RKO (cell line): ENCODE results near the gene LRRK1.
"Not testable (repeated sequence)": the region's sequence is repeated elsewhere in the genome, so short reads cannot be mapped to it uniquely, and the experiment has no call there.

ENCODE experiments used
- DNase-seq: peaks from one replicate; pipeline ENCODE4 v3.0.0-alpha.2; 2016; ENCODE audit warnings: low spot score

LRRK1 gene

DNA sequence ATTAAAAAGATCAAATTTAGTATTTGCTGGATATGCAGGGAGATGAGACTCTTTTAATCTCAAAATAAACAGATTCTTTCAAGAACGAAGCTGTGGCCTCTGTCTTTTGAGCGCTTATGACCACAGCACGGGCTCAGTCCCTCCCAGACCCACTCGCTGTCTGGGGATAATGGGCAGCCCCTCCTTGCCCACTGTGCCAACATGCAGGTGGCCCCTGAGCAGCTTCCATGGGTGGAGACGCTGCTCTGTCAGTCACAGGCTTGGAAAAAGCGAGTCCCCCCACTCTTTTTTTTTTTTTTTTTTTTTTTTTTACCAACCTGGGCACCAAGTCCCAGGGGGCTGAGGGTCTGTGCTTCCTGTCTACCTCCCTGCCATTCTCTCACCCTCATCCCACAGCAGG is 150.9 kb downstream of the LRRK1 start:
- DNase-seq, result no peak

DNA sequence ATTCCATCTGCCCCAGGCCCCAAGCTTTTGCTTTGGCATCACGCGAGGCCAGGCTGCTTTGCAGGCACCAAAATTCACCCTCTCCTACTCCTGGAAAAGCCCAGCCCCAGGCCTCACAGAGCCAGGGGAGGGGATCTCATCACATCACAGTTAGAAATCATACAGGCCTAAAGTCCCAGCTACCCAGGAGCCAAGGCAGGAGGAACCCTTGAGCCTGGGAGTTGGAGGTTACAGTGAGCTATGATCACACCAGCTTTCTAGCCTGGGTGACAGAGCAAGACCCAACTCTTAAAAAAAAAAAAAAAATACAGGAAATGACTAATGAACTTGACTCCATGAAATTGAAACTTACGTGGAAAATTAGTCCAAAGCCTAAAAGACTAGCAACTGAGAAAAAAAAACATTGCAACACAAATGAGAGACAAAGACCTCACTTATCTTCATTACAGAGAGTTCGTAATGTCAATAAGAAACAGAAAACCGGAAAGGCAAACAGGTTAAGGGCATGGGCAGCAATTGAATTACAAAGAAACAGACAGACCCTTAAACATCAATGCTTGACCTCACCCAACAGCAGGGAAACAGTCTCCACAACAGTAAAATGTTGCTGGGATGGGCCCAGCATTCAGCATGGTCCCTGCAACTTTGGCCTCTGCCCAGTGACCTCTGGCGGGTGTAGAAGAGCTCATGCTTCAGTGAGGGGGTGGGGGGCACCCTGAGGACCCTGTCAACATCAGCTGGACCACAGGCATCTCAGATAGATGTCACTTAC is 151.5 kb downstream of the LRRK1 start:
- DNase-seq, result peak; percentile 45

DNA sequence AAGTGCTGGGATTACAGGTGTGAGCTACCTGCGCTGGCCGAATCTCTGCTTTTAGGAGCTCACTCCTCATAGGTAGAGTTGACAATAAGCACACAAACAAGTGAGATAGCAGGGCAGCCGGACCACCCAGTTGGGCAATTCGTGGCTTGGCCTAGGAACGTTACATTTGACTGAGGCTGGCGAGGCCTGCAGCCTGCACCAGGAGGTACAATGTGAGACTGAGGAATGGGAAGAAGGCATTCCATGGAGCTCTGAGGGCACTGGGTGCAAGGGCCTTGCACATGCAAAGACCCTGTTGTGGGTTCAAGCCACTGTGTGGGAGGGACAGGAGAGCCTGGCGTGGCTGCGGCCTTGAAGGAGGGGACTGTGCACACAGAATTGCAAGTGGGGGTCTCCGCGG is 152.5 kb downstream of the LRRK1 start:
- DNase-seq, result no peak

DNA sequence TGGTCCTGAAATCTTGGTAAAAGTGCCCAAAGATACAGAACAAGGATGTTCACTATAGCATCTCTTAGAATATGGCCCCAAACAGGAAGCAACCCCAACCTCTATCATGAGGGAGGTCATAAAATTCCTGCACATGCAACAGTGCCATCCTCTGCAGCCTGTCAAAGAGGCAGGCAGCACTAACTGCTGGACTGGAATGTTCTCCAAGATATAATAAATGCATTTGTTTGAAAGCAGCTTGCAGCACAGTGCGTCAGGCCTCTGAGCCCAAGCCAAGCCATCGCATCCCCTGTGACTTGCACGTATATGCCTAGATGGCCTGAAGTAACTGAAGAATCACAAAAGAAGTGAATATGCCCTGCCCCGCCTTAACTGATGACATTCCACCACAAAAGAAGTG is 153.1 kb downstream of the LRRK1 start:
- not testable (repeated sequence) for DNase-seq

DNA sequence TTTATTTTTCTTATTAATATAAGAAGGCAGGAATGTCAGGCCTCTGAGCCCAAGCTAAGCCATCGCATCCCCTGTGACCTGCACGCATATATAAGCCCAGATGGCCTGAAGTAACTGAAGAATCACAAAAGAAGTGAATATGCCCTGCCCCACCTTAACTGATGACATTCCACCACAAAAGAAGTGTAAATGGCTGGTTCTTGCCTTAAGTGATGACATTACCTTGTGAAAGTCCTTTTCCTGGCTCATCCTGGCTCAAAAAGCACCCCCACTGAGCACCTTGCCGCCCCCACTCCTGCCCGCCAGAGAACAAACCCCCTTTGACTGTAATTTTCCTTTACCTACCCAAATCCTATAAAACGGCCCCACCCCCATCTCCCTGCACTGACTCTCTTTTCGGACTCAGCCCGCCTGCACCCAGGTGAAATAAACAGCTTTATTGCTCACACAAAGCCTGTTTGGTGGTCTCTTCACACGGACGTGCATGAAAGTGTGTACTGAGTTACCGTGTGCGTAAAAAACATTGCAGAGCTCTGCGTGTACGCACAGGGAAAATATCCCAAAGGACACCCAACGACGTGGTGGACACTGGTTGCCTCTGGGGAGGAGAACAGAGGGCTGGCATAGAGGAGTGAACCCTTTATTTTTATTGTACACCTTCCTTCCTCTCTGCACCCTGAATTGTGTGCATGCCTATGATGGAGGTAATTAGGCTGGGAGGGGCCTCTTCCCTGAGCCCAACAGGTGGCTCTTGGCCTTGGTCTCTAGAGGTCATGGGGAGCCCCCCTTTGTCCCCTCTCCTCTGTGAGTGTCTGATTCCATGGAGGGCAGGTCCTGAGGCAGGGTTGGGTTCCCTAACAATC is 158.9 kb downstream of the LRRK1 start:
- not testable (repeated sequence) for DNase-seq

DNA sequence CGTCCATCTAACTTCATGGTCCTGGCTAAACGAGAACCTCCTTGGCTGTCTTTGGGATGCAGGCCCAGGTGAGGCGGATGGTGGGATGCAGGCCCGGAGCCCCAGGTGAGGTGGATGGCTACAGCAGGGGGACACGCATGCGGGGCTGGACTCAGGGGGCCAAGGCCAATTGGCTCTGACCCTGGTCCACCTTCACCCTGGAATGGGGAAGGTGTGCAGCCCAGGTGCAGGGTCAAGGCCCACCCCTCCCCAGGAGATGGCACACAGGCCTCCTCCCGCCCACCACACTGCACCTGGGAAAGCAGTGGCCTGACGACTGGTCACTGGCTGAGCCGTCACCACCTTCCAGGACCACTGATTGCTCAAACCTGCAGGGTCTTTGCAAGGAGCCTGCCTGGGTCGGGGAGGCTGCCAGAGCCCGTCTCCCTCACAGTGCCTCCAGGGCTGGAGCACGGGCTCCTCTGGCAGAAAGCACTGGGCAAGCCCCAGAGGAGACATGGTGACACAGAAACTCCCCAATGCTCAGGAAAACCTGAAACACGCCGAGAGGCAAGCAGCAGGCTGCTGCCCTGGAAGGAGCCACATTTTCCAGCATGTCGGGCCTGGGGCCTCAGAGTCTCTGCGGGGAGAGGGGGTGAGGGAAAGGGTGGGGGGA is 159.6 kb downstream of the LRRK1 start:
- no peak for DNase-seq

DNA sequence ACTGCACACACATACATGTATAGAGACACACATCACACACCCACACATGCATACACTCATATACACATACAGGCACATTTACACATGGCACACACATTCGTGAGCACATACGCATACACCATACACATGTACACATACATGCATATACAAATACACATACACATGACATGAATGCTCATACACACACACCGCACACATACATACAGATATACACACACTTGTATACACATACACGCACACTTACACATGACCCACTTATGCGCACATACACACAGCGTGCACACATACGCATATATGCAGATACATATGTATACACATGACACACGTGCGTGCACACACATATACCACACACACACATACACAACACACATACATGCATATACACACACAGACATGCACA is 162.7 kb downstream of the LRRK1 start:
- DNase-seq, result no peak

DNA sequence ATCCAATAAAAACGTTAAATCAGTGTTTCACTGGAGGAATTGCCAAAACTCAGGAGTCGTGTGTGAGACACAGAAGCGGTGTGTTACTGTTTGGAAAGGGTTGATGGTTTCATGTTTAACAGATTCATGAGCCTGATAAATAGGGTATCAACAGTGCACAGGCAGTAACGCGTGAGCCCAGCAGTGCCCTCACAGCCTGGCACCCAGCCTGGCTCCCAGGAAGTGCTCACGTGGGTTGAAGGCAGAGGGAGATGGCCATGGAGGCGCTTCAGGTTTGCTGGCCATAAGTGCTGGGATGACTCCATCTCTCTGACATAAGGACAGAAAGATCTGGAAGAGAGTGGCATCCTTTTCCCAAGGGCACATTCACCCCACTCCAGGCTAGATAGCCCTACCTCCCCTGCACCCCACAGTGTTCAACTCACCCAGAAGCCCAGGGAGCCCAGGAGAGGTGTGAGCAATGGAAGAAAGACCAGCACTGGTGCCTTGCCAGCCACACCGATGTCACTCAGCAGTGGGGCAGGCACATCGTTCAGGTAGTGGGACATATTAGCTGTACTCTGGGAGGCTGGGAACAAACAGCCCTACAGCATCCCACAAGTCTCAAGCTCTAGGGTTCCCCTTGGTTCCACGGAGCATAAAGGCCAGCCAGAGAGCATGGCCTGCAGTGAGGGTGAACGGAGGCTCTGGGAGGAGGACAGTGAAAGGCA is 164.3 kb downstream of the LRRK1 start:
- DNase-seq, result no peak

DNA sequence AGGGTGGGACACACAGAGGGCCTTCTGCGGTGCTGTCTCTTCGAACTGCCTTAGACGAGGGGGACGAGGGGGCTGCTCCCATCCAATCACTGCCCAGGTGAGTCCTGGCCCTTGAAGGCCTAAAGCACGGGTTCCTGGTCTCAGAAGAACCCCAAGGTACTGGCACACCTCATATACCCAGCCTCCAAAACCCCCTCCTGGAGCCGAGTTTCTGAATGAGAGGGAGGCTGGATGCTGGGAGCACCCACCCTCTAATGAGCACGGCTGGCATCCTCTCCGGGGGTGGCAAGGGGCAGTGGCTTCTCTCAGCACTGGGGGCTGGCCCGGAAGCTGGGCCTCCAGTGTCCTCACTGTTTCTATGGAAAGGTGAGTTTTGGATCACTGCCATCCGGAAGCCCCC is 165.6 kb downstream of the LRRK1 start:
- DNase-seq, result no peak

DNA sequence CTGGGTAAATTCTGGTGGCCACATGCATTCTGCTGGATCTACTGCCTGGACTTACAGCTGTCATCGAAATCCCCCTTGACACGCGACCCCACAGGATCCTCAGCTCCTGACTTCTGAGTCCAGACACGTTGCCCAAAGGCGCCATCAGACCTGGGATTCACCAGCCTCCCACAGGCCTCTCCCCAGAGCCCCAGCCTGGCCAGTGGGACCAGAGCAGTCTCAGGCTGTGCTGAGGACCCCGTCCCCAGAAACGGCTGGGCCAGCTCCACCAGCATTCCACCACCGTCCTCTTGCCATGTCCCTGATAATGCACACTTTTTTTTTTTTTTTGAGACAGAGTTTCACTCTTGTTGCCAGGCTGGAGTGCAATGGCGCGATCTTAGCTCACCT is 166.1 kb downstream of the LRRK1 start:
- no peak for DNase-seq

DNA sequence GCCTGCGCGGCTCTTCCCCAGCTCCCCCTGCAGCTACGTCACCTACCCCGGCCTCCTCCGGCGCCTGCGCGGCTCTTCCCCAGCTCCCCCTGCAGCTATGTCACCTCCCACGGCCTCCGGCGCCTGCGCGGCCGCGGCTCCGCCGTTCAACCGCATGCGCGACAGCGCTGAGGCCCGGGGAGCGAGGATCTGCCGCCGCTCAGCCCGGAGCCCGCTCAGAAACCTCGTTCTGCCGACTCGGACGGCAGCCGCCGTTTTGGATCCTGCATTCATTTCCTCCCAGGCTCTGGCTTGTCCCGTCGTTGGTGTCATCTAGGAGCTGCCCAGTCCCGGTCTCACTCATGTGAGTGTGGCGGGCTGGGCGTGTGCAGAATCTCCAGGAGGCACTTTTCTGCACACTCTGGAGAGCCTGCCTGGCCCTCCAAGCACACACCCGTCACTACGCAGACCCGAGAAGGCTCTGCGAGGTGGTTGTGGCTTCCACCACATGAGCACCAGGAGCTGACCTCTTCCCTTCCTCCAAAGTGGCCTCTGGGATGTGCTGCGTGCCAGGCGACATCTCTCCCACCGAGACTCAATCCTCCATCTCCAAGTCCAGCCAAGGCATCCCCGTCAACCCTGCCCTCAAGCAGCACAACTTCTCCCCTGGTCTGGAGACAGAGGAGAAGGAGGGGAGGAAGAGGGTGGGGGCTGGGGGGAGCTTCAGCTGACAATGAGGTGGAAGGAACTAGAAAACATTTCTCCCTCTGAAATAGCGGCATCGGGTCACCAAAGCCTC is 167.4 kb downstream of the LRRK1 start:
- no peak for DNase-seq

DNA sequence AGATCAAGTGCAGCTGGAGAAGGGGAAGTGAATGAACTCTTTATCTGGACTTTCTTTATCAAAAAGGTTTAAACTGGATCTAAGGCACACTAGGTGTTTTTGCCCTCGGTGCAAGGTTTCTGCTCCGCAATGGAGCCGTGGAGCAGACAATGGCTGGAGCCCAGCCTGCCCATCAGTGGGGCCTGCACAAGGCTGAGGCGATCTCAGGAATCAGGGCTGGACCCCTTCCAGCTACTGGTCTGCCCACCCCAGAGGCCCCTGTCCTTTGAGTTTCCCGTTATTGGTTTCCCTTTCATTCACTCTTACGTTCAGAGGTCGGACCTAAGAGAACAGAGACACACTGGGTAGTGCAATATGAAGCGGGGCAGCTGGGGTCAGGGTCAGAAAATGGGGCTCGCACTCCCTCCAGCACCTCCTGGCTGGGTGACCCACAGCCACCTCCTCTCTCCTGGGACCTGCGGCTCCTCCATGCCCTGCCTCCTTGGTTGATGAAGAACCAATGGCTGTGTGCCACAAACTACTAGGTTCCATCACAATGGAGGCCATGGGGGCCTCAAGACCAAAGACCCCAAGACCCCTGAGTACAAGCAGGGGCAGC is 168.1 kb downstream of the LRRK1 start:
- no peak for DNase-seq

DNA sequence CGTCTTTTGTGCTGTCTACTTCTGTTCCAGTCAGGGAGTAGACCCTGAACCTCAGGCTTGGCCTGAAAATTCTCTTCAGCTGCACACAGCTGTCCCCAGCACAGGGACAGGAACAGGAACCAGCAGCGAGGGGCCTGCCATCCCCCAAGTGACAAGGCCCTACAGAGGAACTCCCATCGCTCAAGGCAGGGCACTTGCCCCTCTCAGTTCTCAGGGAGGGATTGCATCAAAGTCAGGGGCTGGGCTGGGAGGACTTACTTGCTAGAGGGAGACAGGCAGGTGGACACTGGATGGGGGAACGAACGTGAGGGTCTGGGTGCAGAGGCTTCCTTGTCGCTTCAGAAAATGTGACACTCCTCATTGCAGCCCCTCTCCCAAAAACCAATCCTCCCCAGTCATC is 169.1 kb downstream of the LRRK1 start:
- DNase-seq, result no peak

DNA sequence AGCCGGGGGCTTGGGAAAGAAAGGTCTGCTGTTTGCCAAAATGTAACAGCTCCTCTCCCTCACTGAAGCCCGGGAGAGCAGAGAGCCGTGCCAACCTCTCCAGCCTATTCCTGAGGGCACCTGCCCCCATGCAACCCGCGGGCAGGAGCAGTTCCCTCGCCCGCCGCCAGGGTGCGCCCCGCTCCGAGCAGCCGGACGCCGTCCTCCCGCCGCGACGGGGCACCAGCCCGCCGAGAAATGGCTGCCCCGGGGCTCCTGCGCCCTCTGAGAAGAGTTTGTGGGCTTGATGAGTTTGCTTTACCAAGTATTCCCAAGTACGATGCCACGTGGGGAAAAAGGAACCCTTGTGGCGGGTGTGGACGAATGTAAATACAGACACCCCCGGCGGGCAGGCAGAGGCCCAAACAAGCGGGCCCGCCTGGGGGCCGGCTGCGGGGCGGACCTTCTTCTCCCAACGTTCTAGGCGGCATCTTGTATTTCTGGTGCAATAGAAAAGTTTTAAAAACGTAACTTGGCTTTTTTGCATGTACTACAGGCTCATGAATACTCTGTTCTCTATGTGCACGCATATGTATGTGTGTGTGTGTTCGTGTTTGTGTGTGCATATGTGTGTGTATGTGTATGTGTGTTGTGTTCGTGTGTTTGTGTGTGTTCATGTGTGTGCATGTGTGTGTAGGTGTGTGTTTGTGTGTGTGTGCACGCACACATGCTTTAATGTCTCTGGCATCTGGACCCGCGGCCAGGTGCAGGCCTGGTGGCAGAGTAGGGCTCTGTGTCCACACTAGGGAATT is 169.8 kb downstream of the LRRK1 start:
- DNase-seq, result peak; percentile 48

DNA sequence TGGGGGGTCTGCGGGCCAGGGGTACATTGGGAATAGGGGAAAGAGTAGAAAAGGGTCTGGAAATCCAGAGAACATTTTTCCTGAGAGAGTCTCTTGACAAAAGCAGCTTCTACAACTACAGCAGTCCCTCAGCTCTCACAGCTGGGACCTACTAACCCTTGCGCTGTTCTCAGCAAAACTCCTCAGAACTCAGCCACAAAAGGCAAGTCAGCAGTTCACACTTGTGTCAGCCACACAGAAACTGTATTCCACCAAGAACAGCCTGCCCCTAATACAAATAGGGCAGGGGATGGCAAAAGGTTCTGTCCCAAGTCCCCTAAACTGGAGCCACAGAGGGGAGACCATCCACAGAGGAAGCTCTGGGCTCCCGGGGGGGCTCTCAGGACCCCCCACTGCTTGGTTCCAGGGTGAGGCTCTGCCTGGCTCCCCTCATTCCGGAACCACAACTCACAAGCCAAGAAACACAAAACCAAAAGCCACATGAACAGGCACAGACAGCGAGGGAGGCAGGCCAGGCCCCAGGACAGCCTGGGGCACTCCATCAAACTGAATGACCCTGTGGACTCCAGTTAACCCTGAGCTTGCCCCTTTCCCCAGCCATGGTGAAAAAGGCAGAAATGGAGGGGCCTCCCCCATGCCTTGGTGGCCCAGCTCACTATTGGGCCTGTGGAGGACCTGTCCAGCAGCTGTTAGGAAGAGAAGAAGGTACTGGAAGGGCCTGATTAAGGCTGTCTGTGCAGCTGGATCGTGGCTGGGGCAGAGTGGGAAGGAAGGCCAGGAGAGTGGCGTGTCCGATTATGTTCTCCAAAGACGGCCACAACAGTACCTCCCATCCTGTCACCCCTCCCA is 170.6 kb downstream of the LRRK1 start:
- no peak for DNase-seq

DNA sequence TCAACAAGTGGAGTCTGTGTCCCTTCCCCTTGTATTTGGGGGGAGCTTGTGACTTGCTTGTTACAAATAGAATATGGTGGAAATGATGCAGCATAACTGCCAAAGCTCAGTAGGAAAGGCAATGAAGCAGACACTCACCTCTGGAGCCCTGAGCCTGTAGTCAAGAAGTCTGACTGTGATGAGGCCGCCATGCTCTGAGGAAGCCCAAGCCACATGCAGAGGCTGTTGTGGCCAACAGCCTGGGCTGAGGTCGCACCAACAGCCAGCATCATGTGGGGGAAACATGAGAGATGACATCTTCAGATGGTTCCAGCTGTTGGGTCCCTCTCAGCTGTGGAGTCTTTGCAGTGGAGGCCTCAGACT is 171.3 kb downstream of the LRRK1 start:
- DNase-seq, result no peak

DNA sequence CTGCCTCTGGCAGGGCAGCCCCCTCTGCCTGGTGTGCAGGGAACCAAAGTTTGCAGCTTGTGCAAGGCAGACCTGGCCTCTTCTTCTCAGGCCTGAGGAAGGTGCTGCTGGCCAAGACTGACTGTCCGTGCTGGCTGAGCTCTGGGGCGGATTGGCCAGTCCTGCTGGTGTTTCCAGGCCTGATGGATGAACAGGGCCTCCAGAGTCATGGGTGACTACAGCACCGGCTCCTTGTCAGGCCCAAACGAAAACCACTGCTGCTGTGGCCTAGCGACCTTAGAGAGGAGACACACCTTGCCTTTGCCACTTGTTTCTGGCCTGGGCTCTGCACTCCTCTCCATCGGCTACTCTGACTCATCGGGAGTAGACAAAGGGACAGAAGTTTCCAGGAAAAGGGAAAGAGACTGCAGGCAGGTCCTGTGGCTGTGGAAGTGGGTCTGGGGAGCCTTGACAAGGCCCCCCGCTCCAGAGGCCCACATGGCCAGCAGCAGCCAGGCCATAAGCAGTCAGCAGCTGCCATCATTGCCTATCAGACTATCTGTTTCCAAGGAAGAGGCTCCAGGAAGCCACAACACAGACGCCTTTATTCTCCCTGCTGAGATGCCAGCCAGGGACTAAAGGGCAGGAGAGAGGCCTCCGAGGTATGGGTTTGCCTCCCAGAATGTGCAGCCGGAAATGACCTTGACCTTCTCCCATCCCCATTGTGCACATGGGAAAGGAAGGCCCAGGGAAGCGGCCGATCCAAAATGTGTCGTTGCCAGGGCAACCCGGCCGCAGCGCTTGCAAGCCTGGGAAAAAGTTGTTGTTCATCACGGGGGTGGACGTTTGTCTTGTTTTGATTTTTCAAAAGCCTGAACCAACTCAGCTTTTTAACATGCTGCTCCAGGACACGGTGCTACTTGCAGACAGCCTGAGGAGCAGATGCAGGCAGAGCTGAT is 172.2 kb downstream of the LRRK1 start:
- DNase-seq, result no peak

DNA sequence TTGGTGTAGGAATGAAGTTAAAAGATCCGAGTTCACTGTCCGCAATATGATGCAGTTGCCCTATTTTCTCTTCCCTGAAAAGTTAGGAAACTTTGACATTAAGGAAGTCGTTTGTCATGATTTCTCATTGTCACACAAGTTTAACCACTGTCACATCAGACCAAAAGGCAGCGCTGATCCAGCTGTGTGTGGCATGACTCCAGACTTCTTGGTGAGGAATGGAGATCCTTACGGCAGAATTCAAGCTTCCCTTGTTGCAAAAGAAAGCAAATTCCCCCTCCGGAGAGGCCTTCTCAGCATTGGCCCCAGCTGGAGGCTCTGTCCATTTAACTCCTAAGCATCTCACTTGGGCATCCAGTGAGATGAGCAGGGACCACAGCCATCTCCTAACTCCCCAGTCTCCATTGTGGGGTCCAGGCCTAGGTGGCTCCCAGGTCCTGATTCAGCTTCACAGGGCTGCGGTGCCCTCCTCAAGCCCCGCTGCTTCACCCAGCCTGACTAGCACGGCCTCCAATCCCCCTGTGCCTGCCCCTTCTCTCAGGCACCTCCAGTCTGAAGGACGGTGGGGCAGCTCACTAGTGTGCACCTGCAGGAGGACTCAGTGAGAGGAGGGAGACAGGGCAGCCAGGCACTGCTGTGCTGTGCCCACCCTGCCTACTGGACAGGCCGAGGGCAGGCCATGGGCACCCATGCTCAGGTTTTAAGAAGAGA is 173.2 kb downstream of the LRRK1 start:
- DNase-seq, result no peak
